Thymus (tissue), 11 donors: ENCODE data around the gene ADI1. TPM values are rescaled to one million over a fixed set of nuclear protein-coding genes. Genes with fewer than 3 reads are reported as not detected.

ENCODE experiments used
- DNase-seq, 9 donors: peaks; one replicate each; pipeline ENCODE4 v3.0.0-alpha.2; 2013; ENCODE audit warnings: low spot score in 9 of 9, low read depth in 6 of 9, missing footprints in 1 of 9
- H3K27ac ChIP-seq, 2 donors: one replicate each; pipeline ENCODE4 v1.5.1; 2013; ENCODE audit warnings: control low read depth in 1 of 2, low read depth in 1 of 2, low read length in 1 of 2, mild to moderate bottlenecking in 1 of 2, moderate library complexity in 1 of 2
- H3K27me3 ChIP-seq, 2 donors: one replicate each; pipeline ENCODE4 v1.5.1; 2013; ENCODE audit warnings: low read length in 1 of 2; ENCODE audit not compliant: control insufficient read depth in 2 of 2, insufficient read depth in 1 of 2
- H3K36me3 ChIP-seq, 2 donors: one replicate each; pipeline ENCODE4 v1.5.1; 2013; ENCODE audit warnings: low read length in 1 of 2, mild to moderate bottlenecking in 1 of 2, moderate library complexity in 1 of 2; ENCODE audit not compliant: control insufficient read depth in 2 of 2, insufficient read depth in 2 of 2
- H3K4me1 ChIP-seq, 2 donors: one replicate each; pipeline ENCODE4 v1.5.1; 2013; ENCODE audit warnings: low read length in 2 of 2; ENCODE audit not compliant: control insufficient read depth in 2 of 2, insufficient read depth in 2 of 2
- H3K4me3 ChIP-seq, 2 donors: one replicate each; pipeline ENCODE4 v1.5.1; 2013; ENCODE audit warnings: low read length in 2 of 2, control low read depth in 1 of 2, mild to moderate bottlenecking in 1 of 2
- H3K9me3 ChIP-seq, 2 donors: one replicate each; pipeline ENCODE4 v1.5.1; 2013; ENCODE audit warnings: low read length in 1 of 2, mild to moderate bottlenecking in 1 of 2; ENCODE audit not compliant: control insufficient read depth in 2 of 2, insufficient read depth in 1 of 2
- WGBS: extraction: QIAGEN DNeasy Blood & Tissue Kit; methylation state at CpG from one replicate; pipeline ENCODE4 v1.1.7; 2013; 5-methylcytosine and 5-hydroxymethylcytosine counted together
- polyA plus RNA-seq: library from polyadenylated mRNA; stranded (reverse); fragments of 200-250 nt; gene quantifications from one replicate; pipeline ENCODE4 v1.2.3, GENCODE V29; 2013
- total RNA-seq: library from RNA; stranded (reverse); fragments of 120-200 nt; gene quantifications from one replicate; pipeline ENCODE4 v1.2.4, GENCODE V29; 2013
- donor health status: healthy.

Gene ADI1
- total and polyA plus RNA-seq, 2 donors = 28.1 to 50.0 TPM

DNA sequence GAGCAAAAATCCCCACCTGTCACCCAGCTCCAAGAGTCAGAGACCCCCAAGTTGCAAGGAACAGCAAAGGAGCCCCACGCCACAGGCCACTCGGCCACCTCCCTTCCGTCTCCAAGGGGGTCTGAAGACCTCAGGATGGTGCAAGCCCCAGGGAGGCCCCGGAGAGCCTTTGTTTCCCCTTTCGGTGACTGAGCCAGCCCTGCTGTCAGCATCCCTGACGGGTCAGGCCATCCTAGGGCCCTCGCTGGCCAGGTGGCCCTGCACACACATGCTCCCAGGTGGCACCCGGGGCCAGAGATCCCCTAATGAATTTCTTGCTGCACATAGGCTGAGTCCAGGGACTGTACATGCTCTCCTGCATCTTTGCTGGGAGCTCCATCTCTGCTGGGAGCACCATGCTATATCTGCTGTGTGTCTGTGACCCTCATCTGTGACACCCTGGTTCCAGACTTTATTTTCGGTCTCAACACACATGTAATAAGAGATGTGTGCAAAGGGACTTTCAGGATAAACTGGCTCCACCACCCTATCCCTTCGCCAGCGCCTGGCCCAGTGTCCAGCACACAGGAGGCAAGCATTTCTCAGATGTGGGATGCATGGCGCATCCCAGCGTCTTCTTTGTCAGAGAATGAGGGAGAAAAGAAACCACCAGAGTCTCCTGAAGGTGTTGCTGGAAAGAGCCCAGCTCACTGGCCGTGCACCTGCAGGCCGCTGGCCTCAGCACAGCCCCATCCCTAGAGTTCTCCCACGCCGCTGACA, 27.4 kb downstream of the ADI1 start:
- Histone ChIP-seq H3K27ac (no peak overlapping the region), H3K27me3 (no peaks in the 10 kb centered on the region), H3K4me1 (no peaks in the 10 kb centered on the region), H3K9me3 (peaks cover 0 to 5% of the 10 kb centered on the region in 2 donors), H3K36me3 (no peaks in the 10 kb centered on the region), H3K4me3 (no peak overlapping the region)
- 97% methylated on average over 17 of the region's 17 CpGs for WGBS
- no peak for DNase-seq

DNA sequence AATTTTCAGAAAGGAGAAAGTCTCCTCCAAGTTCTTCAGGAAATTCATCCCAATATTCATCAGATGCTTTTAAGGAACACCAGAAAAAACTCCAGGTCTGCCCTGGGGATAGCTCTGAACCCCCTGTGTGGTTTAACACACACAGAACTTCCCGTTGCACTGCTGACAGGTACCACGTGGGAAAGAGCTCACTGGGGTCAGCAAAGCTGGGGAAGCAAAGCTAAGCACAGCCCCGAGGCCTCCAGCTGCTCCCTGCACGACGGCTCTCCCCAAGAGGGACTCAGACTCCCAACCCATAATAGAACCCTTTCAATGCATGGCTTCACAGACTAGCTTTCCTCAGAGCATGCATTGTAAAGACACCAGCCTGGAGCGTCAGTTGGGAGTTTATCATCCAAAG, 28.0 kb downstream of the ADI1 start:
- Histone ChIP-seq H3K36me3 (peaks cover 0 to 2% of the 10 kb centered on the region in 2 donors), H3K27me3 (no peaks in the 10 kb centered on the region), H3K4me3 (no peak overlapping the region), H3K4me1 (no peaks in the 10 kb centered on the region), H3K9me3 (peaks cover 0 to 11% of the 10 kb centered on the region in 2 donors), H3K27ac (no peak overlapping the region)
- 19% methylated on average over 6 of the region's 6 CpGs for WGBS
- DNase-seq = no peak

DNA sequence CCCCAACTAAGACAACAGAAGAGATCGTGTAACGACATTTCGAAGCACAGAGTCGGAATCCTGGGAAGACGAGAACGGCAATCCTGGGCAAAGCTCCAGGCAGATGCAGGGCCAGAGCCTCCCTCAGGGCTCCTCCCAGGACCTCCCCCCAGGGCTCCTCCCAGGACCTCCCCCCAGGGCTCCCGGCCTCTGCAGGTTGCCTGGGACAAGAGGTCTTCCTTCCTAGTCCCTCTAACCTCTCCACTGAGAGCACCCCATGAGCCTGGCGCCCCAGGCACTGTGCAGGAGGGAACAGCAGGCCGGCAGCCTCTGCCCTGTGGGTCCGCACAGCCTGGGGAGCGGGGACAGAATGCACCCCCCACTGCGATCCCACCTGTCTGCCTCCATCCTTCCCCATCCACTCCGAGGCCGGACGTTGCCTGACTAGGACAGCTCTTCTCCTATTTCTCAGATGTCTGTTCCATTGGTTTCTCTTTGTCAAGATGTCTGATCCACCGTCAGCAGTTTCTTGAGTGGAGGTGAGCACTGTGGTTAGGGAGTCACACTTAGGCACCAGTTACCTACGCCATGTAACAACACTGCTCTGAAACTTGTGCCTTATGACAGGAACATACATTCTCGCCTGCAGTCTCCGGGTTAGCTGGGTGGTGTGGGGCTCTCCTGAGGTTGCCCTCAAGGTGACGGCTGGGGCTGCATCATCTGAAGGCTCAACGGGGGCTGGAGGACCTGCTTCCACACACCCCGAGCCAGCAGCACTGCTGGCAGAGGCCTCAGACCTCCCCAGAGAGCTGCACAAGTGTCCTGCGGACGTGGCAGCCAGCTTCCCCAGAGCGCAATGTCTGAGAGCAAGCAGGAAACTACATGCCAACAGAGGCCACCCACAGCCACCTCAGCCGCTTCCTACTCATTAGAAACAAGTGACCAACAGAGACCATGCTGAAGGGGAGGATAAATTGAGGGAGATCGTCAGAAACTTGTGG, 28.9 kb downstream of the ADI1 start:
- H3K9me3 ChIP-seq = peaks cover 1 to 12% of the 10 kb centered on the region in 2 donors
- H3K4me3 ChIP-seq = no peak overlapping the region
- WGBS = 82% methylated on average over 27 of the region's 27 CpGs
- no peaks in the 10 kb centered on the region for H3K27me3 ChIP-seq
- peaks cover 0 to 8% of the 10 kb centered on the region in 2 donors for H3K36me3 ChIP-seq
- H3K27ac ChIP-seq = no peak overlapping the region
- H3K4me1 ChIP-seq = no peaks in the 10 kb centered on the region
- no peak for DNase-seq

DNA sequence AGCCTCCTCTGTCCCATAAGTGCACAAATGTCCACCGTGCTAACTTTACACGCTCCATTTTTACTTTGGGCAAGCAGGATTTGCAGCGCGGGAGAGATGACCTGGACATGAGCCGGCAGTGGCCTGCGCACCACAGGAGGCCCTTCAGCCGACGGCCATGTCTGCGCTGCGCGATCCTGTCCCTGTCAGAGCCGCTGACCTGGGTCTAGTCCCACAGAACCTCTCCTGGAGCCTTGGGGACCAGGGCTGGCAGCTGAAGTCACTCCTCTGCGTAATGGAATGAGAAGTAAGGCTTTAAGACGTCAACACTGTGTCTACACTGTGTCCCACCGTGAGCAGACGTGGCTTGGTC, 29.6 kb downstream of the ADI1 start:
- peaks cover 1 to 12% of the 10 kb centered on the region in 2 donors for H3K9me3 ChIP-seq
- no peak overlapping the region for H3K4me3 ChIP-seq
- no peaks in the 10 kb centered on the region for H3K27me3 ChIP-seq
- no peaks in the 10 kb centered on the region for H3K4me1 ChIP-seq
- 97% methylated on average over 16 of the region's 16 CpGs for WGBS
- DNase-seq = no peak
- peaks cover 0 to 8% of the 10 kb centered on the region in 2 donors for H3K36me3 ChIP-seq
- no peak overlapping the region for H3K27ac ChIP-seq

DNA sequence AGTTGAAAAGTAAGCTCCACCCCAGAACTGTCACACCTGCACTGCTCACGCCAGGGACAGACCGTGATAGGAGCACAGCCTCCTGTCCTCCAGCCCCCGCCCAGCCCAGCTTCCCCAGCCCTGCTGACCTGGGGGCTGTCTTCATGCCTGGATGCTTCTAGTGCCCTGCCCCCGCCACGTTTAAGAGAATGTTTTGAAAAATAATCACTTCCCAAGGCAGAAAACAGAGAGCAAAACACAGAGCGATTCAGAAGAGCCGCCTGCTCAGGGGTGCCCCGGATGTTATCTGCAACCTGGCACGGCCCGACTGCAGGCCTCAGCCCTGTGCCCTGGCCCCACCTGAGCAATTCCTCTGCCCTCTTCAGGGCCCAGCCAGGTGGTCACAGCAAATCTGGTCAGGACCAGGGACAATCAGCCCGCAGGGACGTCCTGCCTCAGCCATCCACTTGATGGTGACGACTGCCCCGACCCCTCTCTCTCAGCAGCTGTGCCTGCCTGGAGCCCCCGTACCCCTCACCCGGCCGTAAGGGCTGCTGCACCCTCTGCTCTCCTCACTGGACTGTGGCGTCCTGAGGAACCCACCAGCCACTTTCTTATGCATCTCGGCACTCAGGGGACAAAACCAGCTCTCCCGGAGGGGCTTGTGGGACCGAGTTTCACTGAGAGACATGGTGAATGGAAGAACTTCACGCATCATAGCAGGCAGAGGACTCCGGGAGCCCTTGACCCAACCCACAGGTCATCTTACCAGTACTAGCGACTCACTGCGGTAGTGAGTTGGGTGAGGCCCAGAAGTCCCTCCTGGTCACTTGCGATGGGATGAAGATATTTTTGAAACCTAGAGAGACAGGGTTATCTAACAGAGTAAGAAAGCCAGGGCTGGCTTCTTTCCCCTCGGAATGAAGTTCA, 30.2 kb downstream of the ADI1 start:
- no peak for DNase-seq
- H3K4me3 ChIP-seq = no peak overlapping the region
- peaks cover 0 to 8% of the 10 kb centered on the region in 2 donors for H3K36me3 ChIP-seq
- H3K9me3 ChIP-seq = peaks cover 1 to 12% of the 10 kb centered on the region in 2 donors
- no peaks in the 10 kb centered on the region for H3K4me1 ChIP-seq
- H3K27me3 ChIP-seq = no peaks in the 10 kb centered on the region
- H3K27ac ChIP-seq = no peak overlapping the region
- WGBS = 87% methylated on average over 27 of the region's 27 CpGs

DNA sequence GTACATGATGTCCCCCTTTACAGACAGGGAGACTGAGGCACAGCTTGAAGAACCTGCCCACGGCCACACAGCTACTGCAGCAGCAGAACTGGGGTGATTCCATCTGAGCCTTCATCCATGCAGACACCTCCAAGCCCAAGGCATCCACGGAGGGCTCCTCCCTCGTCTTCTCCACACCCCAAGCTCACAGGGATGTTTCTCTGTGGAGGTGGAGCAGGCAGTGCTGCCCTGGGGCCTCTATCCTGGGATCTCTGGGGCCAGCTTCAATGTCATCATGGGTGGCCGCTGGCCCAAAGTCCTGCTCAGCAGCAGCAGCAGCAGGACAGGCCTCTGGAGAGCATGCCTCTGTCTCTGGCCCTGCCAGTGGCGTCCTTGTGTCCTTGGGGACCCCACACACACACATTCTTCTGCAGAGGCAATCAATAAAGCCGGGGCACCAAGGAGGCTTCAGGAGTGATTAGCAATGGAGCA, 31.2 kb downstream of the ADI1 start:
- H3K9me3 ChIP-seq = peaks cover 1 to 12% of the 10 kb centered on the region in 2 donors
- peaks cover 3 to 8% of the 10 kb centered on the region in 2 donors for H3K36me3 ChIP-seq
- WGBS = 94% methylated on average over 6 of the region's 6 CpGs
- H3K4me3 ChIP-seq = no peak overlapping the region
- no peak for DNase-seq
- H3K4me1 ChIP-seq = no peaks in the 10 kb centered on the region
- H3K27ac ChIP-seq = no peak overlapping the region
- H3K27me3 ChIP-seq = no peaks in the 10 kb centered on the region

DNA sequence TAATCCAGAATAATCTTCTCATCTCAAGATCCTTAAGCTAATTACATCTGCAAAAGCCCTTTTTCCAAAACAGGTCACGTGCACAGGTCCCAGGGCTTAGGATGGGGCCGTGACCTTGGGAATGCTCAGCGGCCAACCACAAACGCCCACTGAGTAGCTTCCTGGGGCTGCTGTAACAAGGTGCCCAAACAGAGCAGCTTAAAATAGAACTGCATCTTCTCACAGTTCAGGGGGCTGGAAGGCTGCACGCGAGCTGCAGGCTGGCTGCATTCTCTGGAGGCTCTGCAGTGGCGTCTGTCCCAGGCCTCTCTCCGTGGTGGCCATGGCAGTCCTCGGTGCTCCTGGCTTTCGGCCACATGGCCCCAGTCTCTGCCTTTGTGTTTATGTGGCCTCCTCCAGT, 31.9 kb downstream of the ADI1 start:
- 97% methylated on average over 10 of the region's 10 CpGs for WGBS
- DNase-seq = no peak
- Histone ChIP-seq H3K27ac (no peak overlapping the region), H3K9me3 (peaks cover 1 to 16% of the 10 kb centered on the region in 2 donors), H3K36me3 (peaks cover 4 to 8% of the 10 kb centered on the region in 2 donors), H3K4me1 (no peaks in the 10 kb centered on the region), H3K27me3 (no peaks in the 10 kb centered on the region), H3K4me3 (no peak overlapping the region)

DNA sequence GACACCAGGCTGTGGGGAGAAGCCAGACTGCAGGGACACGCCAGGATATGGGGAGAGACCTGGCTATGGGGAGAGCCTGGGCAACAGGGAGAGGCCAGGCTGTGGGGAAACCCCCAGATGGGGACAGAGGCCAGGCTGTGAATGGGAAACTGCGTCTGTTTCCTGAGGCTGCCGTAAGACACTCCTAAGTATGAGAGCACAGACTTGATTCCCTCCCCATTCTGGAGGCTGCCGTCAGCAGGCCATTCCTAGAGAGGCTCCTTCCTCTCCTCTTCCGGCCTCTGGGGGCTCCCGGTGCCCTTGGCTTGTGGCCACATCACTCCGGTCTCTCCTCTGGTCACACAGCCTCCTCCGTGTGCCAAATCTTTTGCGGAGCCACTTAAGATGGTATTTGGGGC, 32.3 kb downstream of the ADI1 start:
- Histone ChIP-seq H3K9me3 (peaks cover 1 to 16% of the 10 kb centered on the region in 2 donors), H3K36me3 (peaks cover 6 to 12% of the 10 kb centered on the region in 2 donors), H3K27ac (no peak overlapping the region), H3K4me1 (no peaks in the 10 kb centered on the region), H3K4me3 (no peak overlapping the region), H3K27me3 (no peaks in the 10 kb centered on the region)
- WGBS = 93% methylated on average over 9 of the region's 9 CpGs
- DNase-seq = no peak
